ENCODE data around the gene ARHGDIG.

The ARHGDIG gene

GRCh38 chr16:281660-282255 lies 1.4 kb downstream of the ARHGDIG start:
- DNase-seq (ENCODE audit: low spot score) = no peak

DNA sequence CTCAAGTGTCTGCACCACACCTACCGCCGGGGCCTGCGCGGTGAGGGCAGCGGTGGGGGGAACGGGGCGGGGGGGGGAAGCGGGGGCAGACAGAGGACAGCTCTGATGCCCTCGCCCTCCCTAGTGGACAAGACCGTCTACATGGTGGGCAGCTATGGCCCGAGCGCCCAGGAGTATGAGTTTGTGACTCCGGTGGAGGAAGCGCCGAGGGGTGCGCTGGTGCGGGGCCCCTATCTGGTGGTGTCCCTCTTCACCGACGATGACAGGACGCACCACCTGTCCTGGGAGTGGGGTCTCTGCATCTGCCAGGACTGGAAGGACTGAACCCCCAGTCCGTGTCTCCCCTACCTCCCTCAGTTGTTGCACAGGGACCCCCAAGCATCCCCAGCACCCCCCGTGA lies 2.1 kb downstream of the ARHGDIG start:
- no peak for DNase-seq (ENCODE audit: low spot score)

GRCh38 chr16:283033-283805 lies 2.8 kb downstream of the ARHGDIG start, which contains the start of gene PDIA2:
Gene PDIA2 (plus strand): TSS chr16:283164. CDS start chr16:283170, 6 bp downstream.
- DNase-seq (ENCODE audit: low spot score) = no peak

- no peak for DNase-seq (ENCODE audit: low spot score)
These were observed 4.1 kb downstream of the ARHGDIG start for GRCh38 chr16:284204-285120.

- no peak for DNase-seq (ENCODE audit: low spot score)
These were observed 5.0 kb downstream of the ARHGDIG start for GRCh38 chr16:285146-286055.

- no peak for DNase-seq (ENCODE audit: low spot score)
These were observed 6.3 kb downstream of the ARHGDIG start for GRCh38 chr16:286491-287297.

DNA sequence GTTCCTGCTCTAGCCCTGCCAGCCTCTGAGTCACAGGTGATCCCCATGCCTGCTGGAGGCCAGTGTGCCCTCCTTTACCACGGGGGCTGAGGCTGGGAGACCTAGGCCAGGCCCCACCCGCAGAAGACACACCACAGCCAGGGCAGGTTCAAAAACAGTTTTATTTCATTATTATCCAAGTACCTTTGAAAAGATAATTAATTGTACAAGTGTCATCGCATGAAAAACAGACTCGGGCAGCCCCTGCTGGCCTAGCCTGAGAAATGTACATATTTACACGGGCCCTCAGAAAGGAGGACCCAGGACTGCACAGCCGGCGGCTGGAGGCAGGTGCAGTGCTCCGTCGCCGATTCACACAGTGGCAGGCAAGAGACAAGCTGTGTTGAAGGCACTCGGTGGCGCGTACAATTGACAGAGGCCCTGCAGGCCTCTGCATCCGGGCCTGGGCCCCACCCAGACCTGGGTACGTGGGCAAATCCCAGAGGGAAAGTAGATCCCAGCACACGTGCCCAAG lies 7.0 kb downstream of the ARHGDIG start:
- DNase-seq (ENCODE audit: low spot score) = no peak

DNA sequence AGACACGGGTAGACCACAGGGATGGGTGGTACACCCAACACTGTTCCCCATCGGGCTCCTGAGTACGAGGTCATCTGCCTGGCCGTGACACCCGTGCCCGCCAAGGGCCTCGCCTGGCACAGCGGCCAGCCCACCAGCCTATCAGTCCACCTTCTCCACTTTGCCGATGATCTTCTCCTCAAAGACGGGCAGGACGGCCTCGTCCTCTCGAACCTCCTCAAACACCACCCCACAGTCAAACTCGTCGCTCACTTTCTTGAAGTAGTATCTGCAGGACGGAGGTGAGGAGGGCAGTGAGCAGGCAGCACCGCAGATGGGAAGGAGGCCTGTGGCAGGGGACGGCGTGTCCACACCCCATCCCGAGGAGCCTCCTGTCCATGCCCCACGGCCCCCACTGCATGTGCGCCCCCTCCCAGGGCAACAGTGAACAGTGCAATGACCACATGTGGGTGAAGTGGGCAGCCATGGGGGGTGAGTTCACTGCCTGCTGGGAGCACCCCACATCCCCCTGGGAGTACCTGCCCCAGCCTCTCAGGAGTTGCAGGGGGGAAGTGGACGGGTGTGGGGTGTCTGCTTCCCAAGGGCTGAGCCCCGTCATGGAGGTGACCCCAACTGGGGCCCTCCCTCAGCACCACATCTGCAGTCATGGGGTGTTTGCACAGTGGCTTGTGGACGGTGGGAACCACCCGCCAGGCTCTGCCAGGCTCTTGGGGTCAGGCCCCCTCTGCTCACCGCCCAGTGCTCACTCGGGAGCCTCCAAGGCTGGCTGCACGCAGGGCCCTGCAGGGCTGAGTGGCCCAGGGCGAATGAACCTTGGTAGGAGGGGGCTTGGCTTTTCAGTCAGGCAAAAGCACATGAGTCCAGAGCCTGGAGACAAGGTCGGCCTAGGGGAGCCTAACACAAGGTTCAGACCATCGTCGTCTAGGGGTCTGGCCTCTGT lies 7.9 kb downstream of the ARHGDIG start:
- no peak for DNase-seq (ENCODE audit: low spot score)

DNA sequence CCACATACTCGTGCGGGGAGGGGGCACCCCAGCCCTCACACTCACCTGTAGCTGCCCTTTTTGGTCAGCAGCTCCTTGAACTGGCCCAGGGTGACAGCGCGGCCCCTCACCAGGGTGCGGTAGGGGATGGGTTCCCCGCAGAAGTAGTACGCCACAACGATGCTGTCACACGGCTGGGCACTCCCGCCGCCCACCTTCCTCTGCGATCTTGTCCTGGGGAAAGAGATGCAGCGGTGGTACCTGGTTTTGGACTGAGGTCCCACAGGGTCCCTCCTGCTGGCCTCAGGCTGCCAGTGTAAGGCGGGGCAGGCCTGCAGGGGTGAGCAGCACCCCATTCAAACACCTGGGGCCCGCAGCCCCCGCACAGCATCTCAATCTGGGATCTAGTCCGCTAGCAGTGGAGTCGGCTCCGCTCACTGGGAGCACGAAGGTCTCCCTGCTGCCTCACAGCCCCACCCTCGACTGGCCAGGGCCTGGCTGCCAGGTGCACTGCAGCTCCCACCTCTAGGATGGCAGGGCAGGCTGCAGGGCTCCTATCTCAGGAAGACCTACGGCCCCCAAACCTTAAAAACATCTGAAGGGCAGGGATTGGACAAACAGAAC lies 9.1 kb downstream of the ARHGDIG start:
- no peak for DNase-seq (ENCODE audit: low spot score)

DNA sequence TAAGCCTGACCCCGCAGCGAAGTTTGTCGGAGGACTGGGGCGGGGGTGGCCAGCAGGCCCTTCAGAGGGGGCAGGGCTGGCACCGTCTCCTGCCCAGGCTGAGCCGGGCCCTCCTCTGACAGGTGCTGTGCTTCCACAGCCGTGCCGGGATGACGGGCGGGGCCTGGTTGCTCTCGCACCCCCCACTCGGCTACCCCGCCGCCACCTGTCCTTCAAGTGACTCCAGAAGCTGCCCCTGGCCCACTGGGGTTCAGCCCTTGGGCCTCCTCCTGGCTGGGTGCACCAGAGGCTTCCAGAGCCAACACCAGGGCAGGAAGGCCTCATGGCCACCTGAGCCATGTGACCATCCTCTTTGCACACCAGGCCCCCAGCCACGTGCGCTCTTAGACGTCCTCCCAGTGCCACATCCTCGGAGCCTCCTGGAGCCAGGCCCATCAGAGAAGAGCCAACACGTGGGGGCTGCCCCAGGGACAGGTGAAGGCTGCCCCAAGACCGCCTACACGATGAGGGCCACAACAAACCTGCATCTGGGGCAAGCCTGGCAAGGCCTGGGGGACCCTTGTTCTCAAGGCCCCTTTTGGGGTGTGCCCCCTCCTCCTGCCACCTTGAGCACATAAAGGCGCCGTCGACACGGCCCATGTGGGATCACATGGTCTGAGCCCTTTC lies 9.8 kb downstream of the ARHGDIG start:
- no peak for DNase-seq (ENCODE audit: low spot score)

GRCh38 chr16:290681-291405 lies 10.5 kb downstream of the ARHGDIG start:
- DNase-seq (ENCODE audit: low spot score) = no peak

- DNase-seq (ENCODE audit: low spot score) = no peak
These were observed 11.1 kb downstream of the ARHGDIG start for GRCh38 chr16:291539-291938.

DNA sequence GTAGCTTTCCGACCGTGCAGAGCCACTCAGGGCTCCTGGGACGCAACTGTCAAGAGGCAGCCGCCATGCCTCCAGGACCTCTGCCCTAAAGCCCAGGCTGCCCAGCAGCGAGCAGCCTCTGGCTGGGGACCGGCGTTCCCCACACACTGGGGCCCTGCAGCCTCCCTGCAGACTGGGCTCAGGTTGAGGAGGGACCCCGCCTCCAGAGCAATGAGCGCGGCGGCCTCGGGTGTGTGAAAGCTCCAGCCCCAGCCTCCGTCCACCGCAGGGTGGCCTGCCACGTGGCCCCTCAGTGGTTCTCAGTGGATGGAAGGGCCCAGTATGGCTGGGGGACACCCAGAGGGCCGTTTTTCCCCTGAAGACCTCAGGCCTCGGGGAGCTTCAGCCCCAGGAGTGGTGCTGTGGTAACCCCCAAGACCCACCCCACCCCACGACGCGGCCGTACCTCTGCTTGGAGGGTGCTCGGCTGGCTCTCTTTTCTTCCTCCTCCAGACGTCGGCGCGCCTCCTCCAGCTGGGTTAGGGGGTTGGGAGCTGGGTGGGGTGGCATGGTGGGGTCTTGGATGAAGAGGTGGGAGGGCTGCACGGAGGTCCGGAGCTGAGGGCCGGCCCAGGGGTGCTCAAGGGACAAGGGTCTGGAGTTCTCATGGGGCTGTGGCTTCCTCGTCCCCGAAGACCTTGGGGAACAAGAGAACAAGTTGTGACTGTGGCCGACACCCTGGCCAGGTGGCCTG lies 12.8 kb downstream of the ARHGDIG start:
- no peak for DNase-seq (ENCODE audit: low spot score)

GRCh38 chr16:296276-296675 lies 15.9 kb downstream of the ARHGDIG start:
- DNase-seq (ENCODE audit: low spot score) = no peak

DNA sequence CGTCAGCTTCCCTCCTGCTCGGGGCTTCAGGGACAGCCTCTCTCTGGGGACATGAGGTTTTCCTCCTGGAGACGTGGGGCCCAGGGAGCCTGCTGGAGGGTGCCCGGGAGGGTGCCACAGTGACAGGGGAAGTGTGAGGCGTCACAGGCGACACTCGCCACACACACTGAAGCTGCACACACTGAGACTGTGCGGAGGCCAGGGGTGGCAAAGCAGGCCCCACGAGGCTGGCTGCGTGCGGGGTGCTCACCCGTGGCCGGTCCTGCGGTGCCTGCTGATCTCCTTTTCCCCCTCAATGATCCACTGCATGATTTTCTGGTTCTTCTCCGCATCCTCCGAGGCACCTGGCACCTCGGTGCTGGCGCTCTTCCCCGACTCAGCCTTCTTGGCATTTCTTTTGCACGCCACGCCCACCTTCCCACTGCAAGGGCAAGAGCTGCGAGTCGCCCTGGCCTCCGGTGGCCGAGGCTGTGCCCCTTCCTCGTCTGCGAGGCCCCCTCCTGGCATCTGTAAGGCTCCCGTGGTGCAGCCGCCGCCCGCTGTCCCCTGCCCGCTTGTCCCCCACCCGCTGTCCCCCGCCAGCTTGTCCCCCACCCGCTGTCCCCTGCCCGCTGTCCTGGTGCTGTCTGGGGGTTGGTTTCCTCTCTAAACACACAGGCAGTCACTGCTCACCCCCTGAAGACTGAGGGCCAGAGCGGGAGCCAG lies 16.6 kb downstream of the ARHGDIG start:
- DNase-seq (ENCODE audit: low spot score) = no peak

DNA sequence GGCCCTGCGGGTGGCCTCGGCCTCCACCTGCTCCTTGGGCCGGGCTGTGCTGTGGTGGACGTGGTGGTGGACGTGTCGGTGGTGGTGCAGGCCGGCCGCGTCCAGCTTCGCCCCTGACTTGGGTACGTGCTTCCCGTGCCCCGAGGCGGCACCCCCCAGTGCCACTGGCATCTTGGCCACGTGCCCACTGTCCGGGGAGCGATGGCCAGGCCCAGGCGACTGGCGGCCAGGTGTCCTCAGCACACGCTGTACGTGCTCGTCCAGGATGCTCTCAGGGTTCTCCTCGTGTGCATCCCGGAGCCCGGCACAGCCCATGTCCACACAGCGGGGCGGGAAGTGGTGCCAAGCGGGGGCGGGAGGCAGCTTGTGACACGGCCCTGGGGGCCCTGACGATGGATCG lies 17.4 kb downstream of the ARHGDIG start:
- DNase-seq (ENCODE audit: low spot score) = no peak
